ENCODE data around the gene RAB3GAP2. TPM values are rescaled to one million over a fixed set of nuclear protein-coding genes. Genes with fewer than 3 reads are reported as not detected.

The RAB3GAP2 gene
- total RNA-seq, 1 donor from 2014 or later: 26.1 TPM

DNA sequence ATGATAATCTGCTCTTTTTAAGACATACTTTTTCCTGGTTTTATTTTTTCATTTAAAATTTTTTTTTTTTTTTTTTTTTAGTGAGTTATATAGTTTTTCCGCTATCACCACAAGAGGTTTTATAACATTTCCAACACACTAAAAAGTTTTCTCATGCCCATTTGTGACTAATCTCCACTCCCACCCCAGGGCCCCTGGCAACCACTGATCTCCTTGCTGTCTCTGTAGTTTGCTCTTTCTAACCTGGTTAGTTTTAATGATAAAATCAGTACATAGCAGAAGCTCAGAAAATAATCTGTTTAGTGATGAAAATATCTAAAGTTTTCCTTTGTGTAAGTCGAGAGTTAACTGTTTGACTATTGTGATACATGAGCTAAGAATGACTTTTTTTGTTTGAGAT, 136.5 kb downstream of the RAB3GAP2 start:
- no peak overlapping the region for H3K4me3 ChIP-seq (ENCODE audit: low read depth, low read length)
- peaks cover 9% of the 10 kb centered on the region for H3K36me3 ChIP-seq (ENCODE audit: control insufficient read depth, insufficient read depth, low read length)
- DNase-seq (ENCODE audit: low read depth): no peak
- no peaks in the 10 kb centered on the region for H3K27me3 ChIP-seq (ENCODE audit: control insufficient read depth, insufficient read depth, low read length)
- FAIRE-seq: no peak
- TF ChIP-seq, protein P1, sequence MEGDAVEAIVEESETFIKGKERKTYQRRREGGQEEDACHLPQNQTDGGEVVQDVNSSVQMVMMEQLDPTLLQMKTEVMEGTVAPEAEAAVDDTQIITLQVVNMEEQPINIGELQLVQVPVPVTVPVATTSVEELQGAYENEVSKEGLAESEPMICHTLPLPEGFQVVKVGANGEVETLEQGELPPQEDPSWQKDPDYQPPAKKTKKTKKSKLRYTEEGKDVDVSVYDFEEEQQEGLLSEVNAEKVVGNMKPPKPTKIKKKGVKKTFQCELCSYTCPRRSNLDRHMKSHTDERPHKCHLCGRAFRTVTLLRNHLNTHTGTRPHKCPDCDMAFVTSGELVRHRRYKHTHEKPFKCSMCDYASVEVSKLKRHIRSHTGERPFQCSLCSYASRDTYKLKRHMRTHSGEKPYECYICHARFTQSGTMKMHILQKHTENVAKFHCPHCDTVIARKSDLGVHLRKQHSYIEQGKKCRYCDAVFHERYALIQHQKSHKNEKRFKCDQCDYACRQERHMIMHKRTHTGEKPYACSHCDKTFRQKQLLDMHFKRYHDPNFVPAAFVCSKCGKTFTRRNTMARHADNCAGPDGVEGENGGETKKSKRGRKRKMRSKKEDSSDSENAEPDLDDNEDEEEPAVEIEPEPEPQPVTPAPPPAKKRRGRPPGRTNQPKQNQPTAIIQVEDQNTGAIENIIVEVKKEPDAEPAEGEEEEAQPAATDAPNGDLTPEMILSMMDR (IDR thresholded peaks at IDR 0.05; ENCODE audit: insufficient read depth, low read length, severe bottlenecking): no peak

DNA sequence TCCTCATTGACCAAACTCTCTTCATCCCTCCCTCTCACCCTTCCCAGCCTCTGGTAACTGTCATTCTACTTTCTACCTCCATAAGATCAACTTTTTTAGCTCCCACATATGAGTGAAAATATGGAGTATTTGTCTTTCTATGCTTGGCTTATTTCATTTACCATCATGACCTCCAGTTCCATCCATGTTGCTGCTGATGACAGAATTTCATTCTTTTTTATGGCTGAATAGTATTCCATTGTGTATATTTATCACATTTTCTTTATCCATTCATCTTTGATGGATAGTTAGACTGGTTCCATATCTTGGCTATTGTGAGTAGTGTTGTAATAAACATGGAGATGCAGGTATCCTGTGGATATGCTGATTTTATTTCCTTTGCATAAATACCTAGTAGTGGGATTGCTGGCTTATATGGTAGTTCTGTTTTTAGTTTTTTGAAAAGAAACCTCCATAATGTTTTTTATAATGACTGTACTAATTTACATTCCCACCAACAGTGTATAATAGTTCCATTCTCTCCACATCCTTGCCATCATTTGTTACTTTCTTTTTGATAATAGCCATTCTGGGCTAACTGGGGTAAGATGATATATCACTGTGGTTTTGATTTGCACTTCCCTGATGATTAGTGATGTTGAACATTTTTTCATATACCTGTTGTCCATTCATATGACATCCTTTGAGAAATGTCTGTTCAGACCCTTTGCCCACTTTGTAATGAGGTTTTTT, 142.6 kb downstream of the RAB3GAP2 start:
- no peak for FAIRE-seq
- no peak overlapping the region for H3K4me3 ChIP-seq (ENCODE audit: low read depth, low read length)
- H3K27me3 ChIP-seq (ENCODE audit: control insufficient read depth, insufficient read depth, low read length): no peaks in the 10 kb centered on the region
- H3K36me3 ChIP-seq (ENCODE audit: control insufficient read depth, insufficient read depth, low read length): peaks cover 5% of the 10 kb centered on the region
- DNase-seq (ENCODE audit: low read depth): no peak
- TF ChIP-seq, protein P1 (IDR thresholded peaks at IDR 0.05; ENCODE audit: insufficient read depth, low read length, severe bottlenecking): no peak

DNA sequence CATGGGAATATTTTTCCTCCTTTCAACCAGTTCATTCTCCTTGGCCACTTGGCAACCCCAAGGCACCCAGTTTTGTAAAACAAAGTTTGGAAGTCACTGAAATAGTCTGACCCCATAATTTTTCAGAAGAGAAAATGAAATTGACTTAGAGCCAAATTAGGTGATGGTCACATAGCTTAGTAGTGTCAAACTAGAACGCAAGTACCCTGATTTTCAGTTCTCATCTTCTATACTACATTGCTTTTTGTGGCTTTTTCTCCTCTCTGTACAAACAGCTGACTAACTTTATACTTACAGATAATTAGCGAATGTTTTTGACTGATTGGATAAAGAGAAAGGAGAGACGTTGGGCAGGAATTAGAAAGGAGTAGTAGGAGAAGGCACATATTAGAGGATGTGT, 145.2 kb downstream of the RAB3GAP2 start:
- TF ChIP-seq, protein P1 (IDR thresholded peaks at IDR 0.05; ENCODE audit: insufficient read depth, low read length, severe bottlenecking): no peak
- no peak for DNase-seq (ENCODE audit: low read depth)
- peaks cover 3% of the 10 kb centered on the region for H3K36me3 ChIP-seq (ENCODE audit: control insufficient read depth, insufficient read depth, low read length)
- H3K27me3 ChIP-seq (ENCODE audit: control insufficient read depth, insufficient read depth, low read length): no peaks in the 10 kb centered on the region
- no peak for FAIRE-seq
- no peak overlapping the region for H3K4me3 ChIP-seq (ENCODE audit: low read depth, low read length)

DNA sequence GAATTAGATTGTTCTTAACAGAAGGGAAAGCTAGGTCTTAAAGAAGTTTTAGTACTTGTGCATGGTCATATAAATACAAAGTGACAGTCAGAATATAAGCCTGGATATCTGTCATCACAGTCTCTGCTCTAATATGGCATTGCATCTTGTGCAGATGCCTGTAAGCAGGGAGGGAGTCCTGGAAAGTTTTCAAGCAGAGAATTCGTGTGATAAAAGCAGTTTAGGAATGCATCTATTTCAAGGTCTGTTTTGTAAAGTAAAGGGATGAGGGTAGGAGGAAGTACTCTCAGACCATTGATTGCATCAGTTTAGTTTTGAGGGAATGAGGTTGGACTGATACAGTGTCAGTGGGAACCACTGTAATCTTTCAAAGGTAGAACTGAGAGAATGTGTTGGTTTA, 147.7 kb downstream of the RAB3GAP2 start:
- DNase-seq (ENCODE audit: low read depth) (no peak), FAIRE-seq (no peak)
- no peaks in the 10 kb centered on the region for H3K27me3 ChIP-seq (ENCODE audit: control insufficient read depth, insufficient read depth, low read length)
- H3K36me3 ChIP-seq (ENCODE audit: control insufficient read depth, insufficient read depth, low read length): peaks cover 3% of the 10 kb centered on the region
- no peak overlapping the region for H3K4me3 ChIP-seq (ENCODE audit: low read depth, low read length)
- TF ChIP-seq, protein P1 (IDR thresholded peaks at IDR 0.05; ENCODE audit: insufficient read depth, low read length, severe bottlenecking): no peak

DNA sequence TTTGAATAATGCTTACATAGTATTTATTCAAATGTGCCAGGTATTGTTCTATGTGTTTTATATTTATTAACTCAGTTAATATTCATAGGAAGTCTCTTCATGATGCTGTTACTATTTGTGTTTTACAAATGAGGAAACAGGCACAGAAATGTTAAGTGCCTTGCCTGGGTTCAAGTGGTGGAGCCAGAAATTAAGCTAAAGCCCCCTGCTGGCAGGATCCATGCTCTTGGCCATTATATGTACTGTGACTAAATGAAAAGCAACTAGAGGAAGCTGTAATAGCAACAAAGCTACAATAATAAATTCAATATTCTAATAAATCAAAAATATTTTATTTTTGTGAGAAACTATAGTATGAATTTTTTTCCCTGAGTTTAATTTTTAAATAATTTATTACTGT, 148.4 kb downstream of the RAB3GAP2 start:
- H3K36me3 ChIP-seq (ENCODE audit: control insufficient read depth, insufficient read depth, low read length): peaks cover 3% of the 10 kb centered on the region

More for the DNA sequence above, 148.4 kb downstream of the RAB3GAP2 start:
- DNase-seq (ENCODE audit: low read depth): no peak
- no peaks in the 10 kb centered on the region for H3K27me3 ChIP-seq (ENCODE audit: control insufficient read depth, insufficient read depth, low read length)
- TF ChIP-seq, protein P1 (IDR thresholded peaks at IDR 0.05; ENCODE audit: insufficient read depth, low read length, severe bottlenecking): peak; percentile 19
- no peak for FAIRE-seq
- H3K4me3 ChIP-seq (ENCODE audit: low read depth, low read length): no peak overlapping the region
